IPS-11a (cell line): ENCODE results near the gene RCSD1.
"Not testable (repeated sequence)": the region's sequence is repeated elsewhere in the genome, so short reads cannot be mapped to it uniquely, and the experiment has no call there.

Experiments used
- H3K4me3 ChIP-seq: one replicate; pipeline ENCODE4 v1.5.1; 2013; ENCODE audit warnings: low read depth, low read length, control low read depth

RCSD1 gene

DNA sequence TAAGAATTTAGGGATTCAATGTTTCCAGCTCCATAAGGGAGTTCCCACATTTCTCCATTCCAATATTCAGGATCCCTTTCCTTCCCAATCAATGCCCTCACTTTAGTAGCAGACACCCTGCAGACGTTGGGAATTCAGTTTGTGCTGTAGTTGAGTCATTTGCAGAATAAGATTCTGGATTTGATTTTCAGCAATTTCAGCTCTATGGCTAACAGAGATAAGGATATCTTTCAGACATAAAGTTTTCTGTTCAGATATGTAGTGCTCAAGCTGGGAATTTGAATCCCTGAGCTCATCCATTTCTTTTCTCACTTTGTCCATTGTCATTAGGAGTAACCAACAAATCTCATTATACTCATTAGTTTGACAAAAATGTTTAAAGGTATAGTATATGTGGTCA lies 104.8 kb downstream of the RCSD1 start:
- no peak overlapping the region for H3K4me3 ChIP-seq

DNA sequence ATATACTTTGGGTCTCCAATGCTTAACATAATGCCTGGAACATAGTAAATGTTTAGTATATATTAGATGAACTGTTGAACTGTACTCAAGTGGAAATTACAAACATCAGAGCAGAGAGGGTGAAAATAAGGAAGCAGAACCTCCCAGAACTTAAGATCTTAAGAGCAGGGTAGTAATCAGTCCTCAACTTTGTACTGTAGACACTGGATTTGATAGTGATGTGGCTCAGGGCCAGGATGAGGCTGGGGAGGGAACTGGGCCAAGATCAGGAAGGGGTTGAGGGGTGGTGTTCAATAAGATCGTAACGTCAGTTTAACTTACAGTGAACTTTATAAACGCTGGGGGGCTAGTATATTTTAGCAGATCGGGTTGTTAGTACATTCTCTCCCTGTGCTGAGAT lies 107.1 kb downstream of the RCSD1 start:
- H3K4me3 ChIP-seq: no peak overlapping the region

DNA sequence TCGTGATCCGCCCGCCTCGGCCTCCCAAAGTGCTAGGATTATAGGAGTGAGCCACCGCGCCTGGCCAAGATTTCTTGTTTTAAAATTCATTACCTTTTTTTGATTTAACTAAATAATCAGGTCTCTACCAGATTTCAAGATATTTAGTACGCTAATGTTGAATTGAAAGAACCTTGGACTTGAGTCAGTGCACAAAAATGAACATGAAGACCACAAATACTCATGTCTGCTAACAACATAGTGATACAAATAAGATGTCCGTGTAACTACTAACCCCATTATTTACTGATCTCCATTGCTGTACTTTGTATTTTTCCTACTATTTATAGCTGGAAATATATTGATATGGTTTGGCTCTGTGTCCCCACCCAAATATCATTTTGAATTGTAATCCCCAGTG lies 108.1 kb downstream of the RCSD1 start:
- H3K4me3 ChIP-seq: no peak overlapping the region

DNA sequence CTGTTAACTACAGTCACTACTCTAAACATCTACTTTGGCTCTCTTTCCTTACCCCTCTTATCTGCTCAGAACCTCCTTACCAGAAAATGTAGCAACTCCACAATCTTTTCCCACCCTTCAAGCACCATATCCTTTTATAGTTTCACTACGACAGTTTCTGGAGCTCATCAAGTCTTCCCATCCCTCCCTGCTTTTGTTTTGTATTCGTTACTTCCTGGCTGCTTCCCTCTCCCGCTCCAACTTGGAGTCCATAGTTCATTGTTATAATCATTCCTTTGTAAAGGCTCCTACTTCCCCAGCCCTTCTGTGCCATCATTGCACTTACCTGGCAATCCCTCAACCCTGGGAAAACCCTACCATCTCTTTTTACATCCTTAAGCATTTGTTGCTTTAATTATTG lies 109.7 kb downstream of the RCSD1 start:
- H3K4me3 ChIP-seq: no peak overlapping the region

DNA sequence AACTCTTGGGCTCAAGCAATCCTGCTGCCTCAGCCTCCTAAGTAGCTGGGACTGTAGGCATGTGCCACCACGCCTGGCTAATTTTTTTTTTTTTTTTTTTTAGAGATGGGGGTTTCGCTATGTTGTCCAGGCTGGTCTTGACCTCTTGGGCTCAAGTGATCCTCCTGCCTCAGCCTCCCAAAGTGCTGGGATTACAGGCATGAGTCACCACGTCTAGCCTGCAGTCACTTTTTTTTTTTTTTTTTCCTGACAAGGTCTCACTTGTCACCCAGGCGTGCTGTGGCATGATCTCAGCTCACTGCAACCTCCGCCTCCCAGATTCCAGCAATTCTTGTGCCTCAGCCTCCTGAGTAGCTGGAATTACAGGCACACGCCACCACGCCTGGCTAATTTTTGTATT lies 111.1 kb downstream of the RCSD1 start:
- not testable (repeated sequence) for H3K4me3 ChIP-seq

DNA sequence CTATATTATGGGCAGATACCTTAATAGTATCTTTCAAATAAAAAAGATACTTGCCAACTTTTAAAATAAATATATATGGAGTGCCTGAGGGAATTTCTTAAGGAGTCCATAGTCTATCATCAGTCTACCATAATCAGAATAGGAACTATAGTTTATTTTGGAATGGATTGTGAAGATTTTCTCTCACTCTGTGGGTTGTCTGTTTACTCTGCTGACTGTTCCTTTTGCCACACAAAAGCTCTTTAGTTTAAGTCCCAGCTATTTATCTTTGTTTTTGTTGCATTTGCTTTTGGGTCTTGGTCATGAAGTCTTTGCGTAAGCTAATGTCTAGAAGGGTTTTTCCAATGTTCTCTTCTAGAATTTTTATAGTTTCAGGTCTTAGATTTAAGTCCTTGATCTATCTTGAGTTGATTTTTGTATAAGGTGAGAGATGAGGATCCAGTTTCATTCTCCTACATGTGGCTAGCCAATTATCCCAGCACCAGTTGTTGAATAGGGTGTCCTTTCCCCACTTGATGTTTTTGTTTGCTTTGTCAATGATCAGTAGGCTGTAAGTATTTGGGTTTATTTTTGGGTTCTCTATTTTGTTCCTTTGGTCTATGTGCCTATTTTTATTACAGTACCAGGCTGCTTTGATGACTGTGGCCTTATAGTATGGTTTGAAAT lies 112.5 kb downstream of the RCSD1 start:
- not testable (repeated sequence) for H3K4me3 ChIP-seq

DNA sequence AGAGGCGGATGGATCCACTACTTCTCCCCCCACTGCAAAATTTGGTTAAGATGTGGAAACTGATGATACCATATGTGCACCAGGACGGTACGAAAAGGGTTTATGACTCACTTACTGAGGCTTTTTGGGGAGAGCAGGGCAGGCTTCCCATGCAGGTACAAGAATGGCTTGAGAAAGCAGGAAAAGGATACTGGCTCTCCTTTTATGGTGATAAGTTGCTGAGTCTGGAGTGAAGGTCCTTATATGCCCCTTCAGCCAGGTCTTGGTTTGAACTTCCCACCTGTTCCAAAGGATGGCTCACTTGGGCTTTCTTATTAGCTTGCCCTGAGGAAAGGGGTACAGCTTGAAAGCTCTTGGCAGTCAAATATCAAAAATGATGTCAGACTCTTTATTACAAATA lies 114.9 kb downstream of the RCSD1 start:
- no peak overlapping the region for H3K4me3 ChIP-seq

DNA sequence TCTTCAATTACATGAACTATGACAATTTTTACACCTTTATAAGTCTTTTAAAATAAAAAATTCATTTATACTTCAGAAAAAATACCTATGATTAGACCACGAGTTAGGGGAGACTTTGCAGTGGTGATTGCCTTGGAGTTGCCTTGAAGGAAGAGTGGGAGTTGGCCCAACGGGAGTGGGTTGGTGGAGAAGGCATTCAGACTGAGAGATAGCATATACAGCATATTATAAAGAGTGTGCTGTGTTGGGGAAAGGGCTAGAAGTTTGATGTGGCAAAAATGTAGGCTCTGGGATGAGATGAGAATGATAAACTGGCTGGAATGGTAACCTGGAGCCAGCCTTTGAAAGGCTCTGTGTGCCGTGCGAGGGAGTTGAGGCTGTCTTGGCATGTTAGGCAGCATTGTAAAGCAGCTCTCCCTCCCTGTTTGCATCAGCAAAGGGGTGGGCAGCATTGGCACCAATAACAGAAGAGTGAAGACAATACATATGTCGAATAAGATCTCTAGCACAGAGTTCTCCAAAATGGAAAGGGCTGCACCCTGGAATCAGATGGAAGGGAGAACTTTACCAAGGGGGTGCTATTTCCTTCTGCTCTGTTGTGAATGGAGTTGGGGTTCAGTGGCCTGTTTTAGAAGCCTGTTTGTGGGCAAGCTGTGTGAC lies 116.1 kb downstream of the RCSD1 start:
- no peak overlapping the region for H3K4me3 ChIP-seq

DNA sequence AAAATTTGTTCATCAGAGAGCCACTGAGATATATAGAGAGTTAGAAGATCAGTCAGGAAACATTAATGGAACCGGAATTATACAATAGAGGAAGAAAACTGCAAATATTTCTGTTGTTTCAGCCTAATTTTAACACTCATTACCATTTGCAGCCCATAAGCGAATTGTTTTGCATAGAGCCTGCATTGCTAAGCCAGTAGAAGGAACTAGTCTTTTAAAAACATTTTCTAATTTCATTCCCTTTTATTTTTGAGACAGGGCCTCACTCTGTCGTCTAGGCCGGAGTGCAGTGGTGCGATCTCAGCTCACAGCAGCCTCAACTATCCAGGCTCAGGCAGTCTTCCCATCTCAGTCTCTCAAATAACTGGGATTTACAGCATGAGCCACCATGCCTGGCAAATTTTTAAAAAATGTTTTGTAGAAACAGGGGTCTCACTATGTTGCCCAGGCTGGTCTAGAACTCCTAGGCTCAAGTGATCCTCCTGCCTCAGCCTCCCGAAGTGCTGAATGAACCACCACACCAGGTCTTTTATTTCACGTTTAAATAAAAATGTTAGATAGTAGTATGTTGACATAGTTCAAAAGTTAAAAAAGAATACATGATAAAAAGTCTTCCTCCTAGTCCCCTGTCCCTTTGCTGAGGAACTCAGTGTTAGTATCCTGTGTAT lies 117.1 kb downstream of the RCSD1 start:
- no peak overlapping the region for H3K4me3 ChIP-seq

DNA sequence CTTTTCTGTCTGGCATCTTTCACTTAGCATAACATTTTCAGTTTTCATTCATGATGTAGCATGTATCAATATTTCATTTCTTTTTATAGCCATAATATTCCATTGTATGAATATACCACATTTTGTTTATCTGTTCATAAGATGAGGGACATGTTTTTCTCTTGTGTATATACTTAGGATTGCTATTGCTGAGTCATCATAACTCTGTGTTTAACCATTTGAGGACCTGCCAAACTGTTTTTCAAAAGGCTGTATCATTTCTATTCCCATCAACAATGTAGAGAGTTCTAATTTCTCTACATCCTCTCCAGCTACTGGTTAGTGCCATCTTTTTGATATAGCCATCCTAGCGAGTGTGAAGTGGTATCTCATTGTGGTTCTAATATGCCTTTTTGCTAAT lies 118.0 kb downstream of the RCSD1 start:
- H3K4me3 ChIP-seq: no peak overlapping the region

DNA sequence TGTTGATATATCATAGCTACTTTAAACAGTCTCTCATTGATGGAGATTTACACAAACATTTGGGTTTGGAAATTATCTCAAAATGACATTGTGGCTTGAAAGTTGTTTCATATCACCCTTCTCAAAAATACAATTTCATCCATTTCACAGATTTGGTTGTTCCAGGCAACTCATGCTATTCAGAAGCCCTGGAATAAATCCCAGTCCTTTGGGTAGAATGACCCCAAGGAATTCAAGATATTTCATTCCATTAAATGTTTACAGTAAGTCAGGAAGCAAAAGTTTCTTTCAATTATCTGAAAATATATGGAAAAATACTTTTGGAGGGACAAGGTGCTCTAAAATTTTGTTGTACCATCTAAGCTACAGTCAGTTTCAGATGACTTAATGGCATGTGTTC lies 118.9 kb downstream of the RCSD1 start:
- no peak overlapping the region for H3K4me3 ChIP-seq

DNA sequence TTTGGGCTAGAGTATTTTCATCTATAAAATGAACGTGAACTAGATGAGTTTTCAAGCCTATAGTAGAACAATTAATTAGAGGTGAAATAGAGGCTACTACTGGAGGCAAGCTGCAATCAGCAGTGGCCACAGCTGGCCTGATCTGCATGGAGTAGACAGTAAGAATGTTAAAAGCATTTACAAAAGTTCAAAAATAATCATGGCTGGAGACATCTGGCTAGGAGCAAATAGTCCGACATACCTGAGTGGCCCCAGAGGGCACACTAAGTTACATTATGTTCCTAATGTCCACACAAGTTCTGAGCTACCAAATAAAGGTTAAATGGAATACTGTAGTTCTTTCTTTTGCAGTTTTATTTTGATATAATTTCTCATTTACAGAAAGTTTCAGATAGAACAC lies 119.7 kb downstream of the RCSD1 start:
- no peak overlapping the region for H3K4me3 ChIP-seq

DNA sequence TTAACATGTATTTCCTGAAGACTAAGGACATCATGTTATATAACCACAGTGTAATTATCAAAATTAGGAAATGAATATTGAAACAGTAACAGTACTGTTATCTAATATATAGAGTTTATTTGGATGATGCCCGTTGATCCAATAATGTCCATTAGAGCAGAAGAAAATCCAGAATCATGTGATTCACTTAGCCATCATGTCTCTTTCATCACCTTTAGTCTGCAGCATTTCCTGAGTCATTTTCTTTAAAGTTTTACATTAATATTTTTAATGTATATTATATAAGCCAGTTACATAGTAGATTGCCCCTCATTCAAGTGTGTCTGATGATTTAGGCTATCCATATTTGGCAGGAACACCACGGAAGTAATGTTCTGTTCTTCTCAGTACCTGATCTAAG lies 120.6 kb downstream of the RCSD1 start:
- no peak overlapping the region for H3K4me3 ChIP-seq

DNA sequence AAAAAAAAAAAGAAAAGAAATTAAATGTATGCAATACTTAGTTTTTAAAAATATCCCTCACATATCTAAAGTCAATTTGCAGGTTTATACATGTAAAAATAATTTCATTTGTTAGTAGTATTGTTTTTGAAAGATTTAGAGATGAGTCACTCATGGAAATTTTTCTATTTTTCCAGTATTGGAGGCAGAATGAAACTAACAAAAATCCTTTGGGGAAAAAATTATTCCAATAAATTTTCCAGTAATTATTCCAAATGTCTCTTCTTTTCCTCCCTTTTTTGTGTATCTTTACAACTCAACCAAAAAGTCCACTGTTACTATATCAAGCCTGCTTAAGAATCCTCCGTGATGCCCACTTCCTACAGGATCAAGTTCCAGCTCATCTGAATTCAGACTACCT lies 121.6 kb downstream of the RCSD1 start:
- H3K4me3 ChIP-seq: no peak overlapping the region

DNA sequence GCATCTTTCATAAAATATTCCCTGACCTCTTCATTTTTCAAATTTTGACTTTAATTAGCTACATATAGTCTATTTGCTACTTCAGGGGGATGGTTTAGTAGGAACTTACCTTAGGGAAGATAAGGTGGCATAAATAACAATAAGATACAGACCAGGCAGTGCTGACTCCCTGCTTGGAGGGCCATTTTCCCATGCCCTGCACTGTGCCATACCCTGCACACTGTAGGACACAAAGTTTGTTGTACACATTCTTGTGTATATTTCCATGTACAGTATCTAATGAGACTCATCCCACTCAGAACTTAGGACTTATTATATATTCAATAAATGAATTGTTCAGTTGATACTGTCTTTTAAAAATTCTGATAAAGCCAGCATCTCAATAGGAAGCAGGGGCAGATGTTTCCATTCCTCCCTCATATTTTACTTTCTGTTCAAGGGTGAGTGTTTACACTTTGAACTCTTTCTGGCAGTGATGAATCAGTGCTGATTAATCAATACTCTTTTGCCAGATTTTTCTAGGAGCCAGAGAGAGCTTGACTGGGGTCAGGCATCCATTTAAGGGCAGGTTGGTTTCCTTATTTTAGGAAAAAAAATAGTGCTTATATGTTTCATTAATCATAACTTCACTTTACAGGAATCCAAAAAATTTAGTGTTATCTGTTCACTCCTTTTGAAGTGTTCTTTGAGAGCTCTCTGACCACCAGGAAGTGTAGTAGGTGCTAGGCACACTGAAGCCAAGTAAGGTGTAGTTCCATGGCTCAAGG lies 122.4 kb downstream of the RCSD1 start:
- H3K4me3 ChIP-seq: no peak overlapping the region

DNA sequence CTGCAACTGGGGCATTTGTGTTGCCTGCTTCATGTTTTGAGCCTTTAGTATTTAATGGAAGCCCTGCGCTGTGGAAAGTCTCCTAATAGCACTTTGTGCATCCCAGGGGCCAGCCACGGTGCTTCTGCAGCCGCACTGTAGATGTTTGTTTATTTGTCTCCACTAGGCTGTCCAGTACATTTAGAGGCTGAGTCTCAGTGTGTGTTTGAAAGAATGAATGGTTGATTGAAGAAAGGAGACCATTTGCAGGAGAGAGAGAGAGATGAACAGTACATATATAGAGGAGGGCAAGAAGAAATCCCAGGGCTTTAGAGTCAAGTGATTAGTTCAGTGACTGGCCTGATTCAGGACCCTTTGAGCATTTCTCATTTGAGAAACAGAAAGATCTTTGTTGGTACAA lies 125.6 kb downstream of the RCSD1 start:
- no peak overlapping the region for H3K4me3 ChIP-seq
